ENCODE data around the gene GEMIN5. TPM values are rescaled to one million over a fixed set of nuclear protein-coding genes. Genes with fewer than 3 reads are reported as not detected.

GEMIN5 gene
- total and polyA plus RNA-seq, 2 donors from 2014 or later: 3.5 to 14.8 TPM

DNA sequence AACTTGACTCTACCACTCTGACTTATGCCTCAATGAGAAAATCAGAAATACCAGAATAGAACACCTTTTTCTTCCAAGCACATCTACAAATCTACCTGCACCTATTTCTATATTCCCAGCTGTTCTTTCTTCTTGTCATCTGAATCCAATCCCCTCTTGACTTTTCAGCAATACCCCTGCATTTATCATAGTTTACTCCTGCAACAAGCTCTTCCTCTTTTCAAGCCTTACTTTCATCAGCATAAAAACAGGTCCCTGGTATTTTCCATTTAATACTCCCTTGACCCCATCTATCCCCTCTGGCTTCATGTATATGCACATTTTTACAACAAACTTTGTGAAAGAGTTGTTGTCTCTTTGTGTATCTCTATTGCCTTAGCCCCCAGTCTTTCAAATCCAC, 3.1 kb downstream of the GEMIN5 start:
- intact Hi-C loops (cut with DNase I): no loop called here
- H3K36me3 ChIP-seq (ENCODE audit: control insufficient read depth in 2 of 3, insufficient read depth in 3 of 3, low read length in 3 of 3): peaks cover 2 to 9% (median 3%) of the 10 kb centered on the region in 3 donors
- no peak overlapping the region for H3K9ac ChIP-seq (ENCODE audit: low read length in 3 of 3)
- DNase-seq: no peak
- H3K27me3 ChIP-seq (ENCODE audit: control insufficient read depth, insufficient read depth, low read length): no peaks in the 10 kb centered on the region
- FAIRE-seq: no peak
- H3K27ac ChIP-seq (ENCODE audit: low read depth in 2 of 2, low read length in 2 of 2): no peak overlapping the region
- TF ChIP-seq, protein P1, sequence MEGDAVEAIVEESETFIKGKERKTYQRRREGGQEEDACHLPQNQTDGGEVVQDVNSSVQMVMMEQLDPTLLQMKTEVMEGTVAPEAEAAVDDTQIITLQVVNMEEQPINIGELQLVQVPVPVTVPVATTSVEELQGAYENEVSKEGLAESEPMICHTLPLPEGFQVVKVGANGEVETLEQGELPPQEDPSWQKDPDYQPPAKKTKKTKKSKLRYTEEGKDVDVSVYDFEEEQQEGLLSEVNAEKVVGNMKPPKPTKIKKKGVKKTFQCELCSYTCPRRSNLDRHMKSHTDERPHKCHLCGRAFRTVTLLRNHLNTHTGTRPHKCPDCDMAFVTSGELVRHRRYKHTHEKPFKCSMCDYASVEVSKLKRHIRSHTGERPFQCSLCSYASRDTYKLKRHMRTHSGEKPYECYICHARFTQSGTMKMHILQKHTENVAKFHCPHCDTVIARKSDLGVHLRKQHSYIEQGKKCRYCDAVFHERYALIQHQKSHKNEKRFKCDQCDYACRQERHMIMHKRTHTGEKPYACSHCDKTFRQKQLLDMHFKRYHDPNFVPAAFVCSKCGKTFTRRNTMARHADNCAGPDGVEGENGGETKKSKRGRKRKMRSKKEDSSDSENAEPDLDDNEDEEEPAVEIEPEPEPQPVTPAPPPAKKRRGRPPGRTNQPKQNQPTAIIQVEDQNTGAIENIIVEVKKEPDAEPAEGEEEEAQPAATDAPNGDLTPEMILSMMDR (IDR thresholded peaks at IDR 0.05; ENCODE audit: borderline replicate concordance, extremely low read depth, insufficient read depth): no peak
- H3K9me3 ChIP-seq (ENCODE audit: control insufficient read depth in 2 of 3, insufficient read depth in 1 of 3, low read length in 3 of 3): no peaks in the 10 kb centered on the region
- peaks cover 3 to 11% (median 7%) of the 10 kb centered on the region in 3 donors for H3K4me1 ChIP-seq (ENCODE audit: control insufficient read depth in 2 of 3, insufficient read depth in 2 of 3, low read depth in 1 of 3, low read length in 3 of 3)
- H3K4me3 ChIP-seq (ENCODE audit: low read length in 3 of 3): no peak overlapping the region

DNA sequence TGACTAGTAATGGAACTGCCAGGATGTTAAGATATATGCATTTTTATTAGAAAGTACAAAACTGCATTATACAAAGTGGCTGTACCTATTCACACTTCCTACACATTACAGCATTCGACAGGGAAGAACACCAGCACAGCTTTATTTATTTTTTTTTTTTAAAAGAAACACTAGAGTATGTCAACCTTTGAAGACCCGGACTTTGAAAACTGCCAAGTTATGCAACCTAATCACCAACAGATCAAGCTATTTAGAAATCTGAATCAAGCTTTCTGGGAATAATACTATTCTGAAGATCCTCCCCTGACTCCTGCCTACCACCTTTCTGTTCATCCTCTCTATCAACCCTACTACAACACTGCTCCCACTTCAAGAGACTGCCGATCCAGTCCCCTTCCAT, 4.5 kb downstream of the GEMIN5 start:
- no peak overlapping the region for H3K27ac ChIP-seq (ENCODE audit: low read depth in 2 of 2, low read length in 2 of 2)
- DNase-seq: no peak
- intact Hi-C loops (cut with DNase I): no loop called here
- no peak overlapping the region for H3K4me3 ChIP-seq (ENCODE audit: low read length in 3 of 3)
- peaks cover 2 to 16% (median 6%) of the 10 kb centered on the region in 3 donors for H3K36me3 ChIP-seq (ENCODE audit: control insufficient read depth in 2 of 3, insufficient read depth in 3 of 3, low read length in 3 of 3)
- TF ChIP-seq, protein P1 (IDR thresholded peaks at IDR 0.05; ENCODE audit: borderline replicate concordance, extremely low read depth, insufficient read depth): no peak
- H3K4me1 ChIP-seq (ENCODE audit: control insufficient read depth in 2 of 3, insufficient read depth in 2 of 3, low read depth in 1 of 3, low read length in 3 of 3): peaks cover 3 to 11% (median 7%) of the 10 kb centered on the region in 3 donors
- FAIRE-seq: no peak
- H3K9ac ChIP-seq (ENCODE audit: low read length in 3 of 3): no peak overlapping the region
- no peaks in the 10 kb centered on the region for H3K9me3 ChIP-seq (ENCODE audit: control insufficient read depth in 2 of 3, insufficient read depth in 1 of 3, low read length in 3 of 3)
- H3K27me3 ChIP-seq (ENCODE audit: control insufficient read depth, insufficient read depth, low read length): no peaks in the 10 kb centered on the region

DNA sequence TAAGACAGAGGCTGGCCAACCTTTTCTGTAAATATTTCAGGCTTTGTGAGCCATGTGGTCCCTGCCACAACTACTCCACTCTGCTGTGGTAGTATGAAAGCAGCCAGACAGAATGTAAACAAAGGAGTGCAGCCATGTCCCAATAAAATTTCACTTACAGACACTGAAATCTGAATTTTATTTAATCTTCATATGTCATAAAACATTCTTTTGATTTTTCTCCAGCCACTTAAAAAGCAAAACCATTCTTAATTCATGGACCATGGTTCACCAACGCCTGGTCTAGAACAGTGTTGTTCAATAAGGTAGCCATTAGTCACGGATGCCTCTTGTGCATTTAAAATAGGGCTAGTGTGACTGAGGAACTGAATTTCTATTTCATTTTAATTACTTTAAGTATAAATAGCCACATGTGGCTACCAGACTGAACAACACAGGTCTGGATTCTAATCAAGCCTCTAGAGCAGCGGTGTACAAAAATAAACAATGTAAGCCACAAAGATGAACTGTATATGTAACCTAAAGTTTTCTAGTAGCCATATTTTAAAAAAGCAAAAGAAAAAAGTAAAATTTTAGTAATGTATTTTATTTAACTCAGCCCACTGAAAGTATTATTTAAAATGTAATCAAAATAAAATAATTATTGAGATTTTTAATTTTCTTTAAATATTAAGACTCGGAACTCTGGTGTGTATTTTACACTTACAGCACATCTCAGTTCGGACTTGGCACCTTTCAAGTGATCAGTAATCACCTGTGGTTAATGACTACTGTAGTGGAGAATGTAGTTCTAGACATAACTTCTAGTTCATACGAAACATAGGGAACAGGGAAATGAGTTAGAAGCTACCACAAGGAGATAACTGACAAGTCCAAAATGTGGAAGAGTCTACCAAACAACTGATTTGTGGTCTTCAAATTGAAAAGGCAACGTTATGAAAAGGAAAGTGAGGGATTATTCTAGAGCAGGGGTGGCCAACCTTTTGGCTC, 14.3 kb downstream of the GEMIN5 start:
- intact Hi-C loops (cut with DNase I): no loop called here
- no peaks in the 10 kb centered on the region for H3K9me3 ChIP-seq (ENCODE audit: control insufficient read depth in 2 of 3, insufficient read depth in 1 of 3, low read length in 3 of 3)
- TF ChIP-seq, protein P1 (IDR thresholded peaks at IDR 0.05; ENCODE audit: borderline replicate concordance, extremely low read depth, insufficient read depth): no peak
- H3K4me3 ChIP-seq (ENCODE audit: low read length in 3 of 3): no peak overlapping the region
- peaks cover 5 to 54% (median 18%) of the 10 kb centered on the region in 3 donors for H3K36me3 ChIP-seq (ENCODE audit: control insufficient read depth in 2 of 3, insufficient read depth in 3 of 3, low read length in 3 of 3)
- no peak overlapping the region for H3K9ac ChIP-seq (ENCODE audit: low read length in 3 of 3)
- no peaks in the 10 kb centered on the region for H3K27me3 ChIP-seq (ENCODE audit: control insufficient read depth, insufficient read depth, low read length)
- H3K4me1 ChIP-seq (ENCODE audit: control insufficient read depth in 2 of 3, insufficient read depth in 2 of 3, low read depth in 1 of 3, low read length in 3 of 3): no peaks in the 10 kb centered on the region
- no peak overlapping the region for H3K27ac ChIP-seq (ENCODE audit: low read depth in 2 of 2, low read length in 2 of 2)
- no peak for FAIRE-seq
- no peak for DNase-seq
